Smooth muscle cell (in vitro differentiated cells): ENCODE measurements around the gene RAPSN. TPM values are rescaled to one million over a fixed set of nuclear protein-coding genes. Genes with fewer than 3 reads are reported as not detected.

Experiments
- DNase-seq: peaks from one replicate; lab custom pipeline; 2025; ENCODE audit not compliant: unreplicated experiment; lab: John Stamatoyannopoulos, UW
- H2AFZ ChIP-seq: fragments of 200-600 bp; sonication (generic); 2 replicates; pipeline ENCODE4 v1.6.0; 2016; ENCODE audit warnings: antibody characterized with exemption, low read depth, mild to moderate bottlenecking
- H3F3A ChIP-seq: fragments of 200-600 bp; sonication (generic); 2 replicates; pipeline ENCODE4 v1.6.0; 2017; ENCODE audit warnings: antibody characterized with exemption, low read depth
- H3K27ac ChIP-seq: fragments of 200-600 bp; sonication (generic); 2 replicates; pipeline ENCODE4 v1.5.1; 2016; ENCODE audit warnings: low read depth, mild to moderate bottlenecking
- H3K27me3 ChIP-seq: fragments of 200-600 bp; sonication (generic); 2 replicates; pipeline ENCODE4 v1.6.1; 2016; ENCODE audit warnings: low read depth, mild to moderate bottlenecking
- H3K36me3 ChIP-seq: fragments of 200-600 bp; sonication (generic); 2 replicates; pipeline ENCODE4 v1.5.1; 2016; ENCODE audit warnings: low read depth
- H3K4me1 ChIP-seq: fragments of 200-600 bp; sonication (generic); 2 replicates; pipeline ENCODE4 v1.5.1; 2016; ENCODE audit warnings: low read depth
- H3K4me2 ChIP-seq: fragments of 200-600 bp; sonication (generic); 2 replicates; pipeline ENCODE4 v1.6.0; 2016; ENCODE audit warnings: mild to moderate bottlenecking
- H3K4me3 ChIP-seq: fragments of 200-600 bp; sonication (generic); 2 replicates; pipeline ENCODE4 v1.5.1; 2016; ENCODE audit warnings: mild to moderate bottlenecking
- H3K79me2 ChIP-seq: fragments of 200-600 bp; sonication (generic); 2 replicates; pipeline ENCODE4 v1.6.0; 2016; ENCODE audit warnings: low read depth, mild to moderate bottlenecking
- H3K9ac ChIP-seq: fragments of 200-600 bp; sonication (generic); 2 replicates; pipeline ENCODE4 v1.6.0; 2016; ENCODE audit warnings: low read depth
- H3K9me3 ChIP-seq: fragments of 200-600 bp; sonication (generic); replicated peaks from 2 replicates; pipeline ENCODE4 v1.5.1; 2016; ENCODE audit warnings: low read depth
- H4K20me1 ChIP-seq: fragments of 200-600 bp; sonication (generic); 2 replicates; pipeline ENCODE4 v1.6.0; 2016; ENCODE audit warnings: low read depth
- WGBS: methylation state at CpG from one replicate; pipeline ENCODE4 v1.1.7; 2016; ENCODE audit warnings: low lambda C conversion rate; 5-methylcytosine and 5-hydroxymethylcytosine counted together
- polyA plus RNA-seq: library from polyadenylated mRNA; unstranded; fragments of >200 nt; fragmentation: Nextera tagmentation; extraction: Ambion mirVana; gene quantifications from 2 replicates; pipeline ENCODE4 v1.2.1, GENCODE V29; 2016
- total RNA-seq: library from RNA; depleted of rRNA; stranded (reverse); fragments of >200 nt; gene quantifications from 2 replicates; pipeline ENCODE4 v1.2.3, GENCODE V29; 2014
- TF ChIP-seq, protein P1 (sequence below): fragments of 200-600 bp; sonication (generic); IDR thresholded peaks from 2 replicates; pipeline ENCODE4 v1.5.1; 2017; ENCODE audit warnings: borderline replicate concordance, mild to moderate bottlenecking, antibody characterized with exemption; ENCODE audit not compliant: insufficient read depth, poor library complexity, severe bottlenecking

The RAPSN gene
- total and polyA plus RNA-seq, 2 experiments from 2014 or later: 0.41 TPM; not detected in 1

DNA sequence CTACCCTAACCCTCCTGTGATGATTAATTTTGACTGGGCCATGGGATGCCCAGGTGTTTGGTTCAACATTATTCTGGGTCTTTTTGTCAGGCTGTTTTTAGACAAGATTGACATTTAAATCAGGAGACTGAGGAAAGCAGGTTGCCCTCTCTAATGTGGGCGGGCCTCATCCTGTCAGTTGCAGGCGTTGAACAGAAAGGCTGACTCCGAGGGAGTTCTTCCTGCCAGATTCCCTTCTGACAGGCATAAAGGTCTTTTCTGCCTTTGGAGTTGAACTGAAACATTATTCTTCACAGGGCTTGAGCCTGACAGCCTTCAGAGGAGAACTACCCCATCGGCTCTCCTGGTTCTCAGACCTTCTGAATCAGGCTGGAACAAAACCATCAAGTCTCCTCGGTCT lies 18.4 kb downstream of the RAPSN start:
- TF ChIP-seq, protein P1, sequence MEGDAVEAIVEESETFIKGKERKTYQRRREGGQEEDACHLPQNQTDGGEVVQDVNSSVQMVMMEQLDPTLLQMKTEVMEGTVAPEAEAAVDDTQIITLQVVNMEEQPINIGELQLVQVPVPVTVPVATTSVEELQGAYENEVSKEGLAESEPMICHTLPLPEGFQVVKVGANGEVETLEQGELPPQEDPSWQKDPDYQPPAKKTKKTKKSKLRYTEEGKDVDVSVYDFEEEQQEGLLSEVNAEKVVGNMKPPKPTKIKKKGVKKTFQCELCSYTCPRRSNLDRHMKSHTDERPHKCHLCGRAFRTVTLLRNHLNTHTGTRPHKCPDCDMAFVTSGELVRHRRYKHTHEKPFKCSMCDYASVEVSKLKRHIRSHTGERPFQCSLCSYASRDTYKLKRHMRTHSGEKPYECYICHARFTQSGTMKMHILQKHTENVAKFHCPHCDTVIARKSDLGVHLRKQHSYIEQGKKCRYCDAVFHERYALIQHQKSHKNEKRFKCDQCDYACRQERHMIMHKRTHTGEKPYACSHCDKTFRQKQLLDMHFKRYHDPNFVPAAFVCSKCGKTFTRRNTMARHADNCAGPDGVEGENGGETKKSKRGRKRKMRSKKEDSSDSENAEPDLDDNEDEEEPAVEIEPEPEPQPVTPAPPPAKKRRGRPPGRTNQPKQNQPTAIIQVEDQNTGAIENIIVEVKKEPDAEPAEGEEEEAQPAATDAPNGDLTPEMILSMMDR: no peak
- no peaks in the 10 kb centered on the region for H4K20me1 ChIP-seq
- H3K36me3 ChIP-seq: no peaks in the 10 kb centered on the region
- H3K9me3 ChIP-seq: no peaks in the 10 kb centered on the region
- no peaks in the 10 kb centered on the region for H3F3A ChIP-seq
- no peak overlapping the region for H3K4me3 ChIP-seq
- WGBS: 82% methylated on average over 5 of the region's 5 CpGs
- H2AFZ ChIP-seq: no peak overlapping the region
- no peak overlapping the region for H3K4me2 ChIP-seq
- H3K27ac ChIP-seq: no peak overlapping the region
- no peak for DNase-seq
- H3K79me2 ChIP-seq: peaks cover 6% of the 10 kb centered on the region
- H3K27me3 ChIP-seq: no peaks in the 10 kb centered on the region
- H3K4me1 ChIP-seq: no peaks in the 10 kb centered on the region
- H3K9ac ChIP-seq: no peak overlapping the region

DNA sequence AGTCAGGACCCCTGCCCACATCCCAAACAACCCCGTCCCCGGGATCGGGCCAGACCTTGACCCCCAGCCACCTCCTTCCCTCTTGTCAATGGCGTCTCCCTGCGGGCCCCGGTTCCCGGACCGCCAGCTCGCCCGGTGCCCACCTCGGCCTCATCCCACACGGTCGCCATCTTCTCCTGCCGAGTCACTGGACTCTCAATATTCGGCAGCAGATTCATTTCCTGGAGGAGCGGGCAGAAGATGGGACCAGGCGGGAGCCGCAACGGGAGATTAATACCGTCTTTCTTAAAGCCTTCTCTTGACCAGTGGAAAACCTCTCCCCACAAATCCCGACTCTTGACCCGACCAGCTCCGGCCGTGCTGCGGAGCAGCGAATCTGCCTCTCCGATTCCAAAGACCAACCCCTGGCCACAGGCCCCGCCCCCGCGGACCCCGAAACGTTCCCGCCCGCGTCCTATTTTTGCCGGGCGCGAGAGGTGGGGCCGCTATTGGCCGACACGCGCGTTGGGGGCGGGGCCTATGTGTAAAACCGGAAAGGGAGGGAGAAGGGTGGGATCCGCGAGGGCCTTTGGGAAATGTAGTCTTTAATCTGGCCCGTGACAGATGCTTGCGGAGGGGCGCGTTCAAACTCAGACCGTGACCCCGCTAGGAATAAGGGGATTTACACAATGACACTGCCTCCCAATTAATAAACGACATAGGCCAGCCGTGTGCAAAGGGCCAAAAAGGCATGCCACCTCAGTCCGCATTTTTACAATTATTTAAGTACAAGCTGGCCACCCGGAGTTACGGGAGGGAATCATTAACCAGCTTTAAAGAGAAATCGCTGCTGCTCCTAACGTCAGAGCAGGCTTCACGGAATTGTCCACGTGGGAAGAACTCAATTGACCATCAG lies 22.6 kb downstream of the RAPSN start, which contains the start of gene PSMC3:
Gene PSMC3 (minus strand): TSS at position 378 of the 895 bp plus-strand sequence. CDS start 160 bp downstream, at position 218.
- peak; percentile 95 for DNase-seq

DNA sequence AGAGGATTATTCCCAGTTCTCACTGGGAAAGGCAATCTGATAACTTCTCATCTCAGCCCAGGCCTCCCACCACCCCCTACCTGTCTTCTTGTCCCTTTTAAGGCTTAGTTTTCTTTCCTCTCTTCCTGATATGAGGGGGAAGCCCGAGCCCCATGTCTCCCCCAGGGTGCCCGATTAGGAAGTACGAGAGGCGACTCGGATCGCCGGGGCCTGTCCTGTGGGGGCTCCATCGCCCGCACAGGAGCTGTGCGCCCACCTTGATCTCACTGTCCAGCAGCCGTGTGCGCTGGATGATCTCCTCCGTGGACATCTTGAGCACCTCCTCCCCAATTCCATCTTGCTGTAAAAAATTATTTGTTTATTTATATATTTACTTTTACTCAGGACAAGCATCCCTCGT lies 23.3 kb downstream of the RAPSN start:
- Histone ChIP-seq H3F3A (no peaks in the 10 kb centered on the region), H3K4me1 (peaks cover 6% of the 10 kb centered on the region), H3K27me3 (no peaks in the 10 kb centered on the region), H3K9me3 (no peaks in the 10 kb centered on the region), H3K36me3 (no peaks in the 10 kb centered on the region), H3K9ac (peak overlapping the region; percentile 96), H4K20me1 (no peaks in the 10 kb centered on the region), H3K79me2 (peaks cover 16% of the 10 kb centered on the region), H3K4me3 (peak overlapping the region; percentile 99), H3K4me2 (peak overlapping the region; percentile 100), H2AFZ (peak overlapping the region; percentile 82), H3K27ac (peak overlapping the region; percentile 85)
- WGBS: 3% methylated on average over 14 of the region's 14 CpGs
- DNase-seq: no peak
- TF ChIP-seq, protein P1: no peak

More for the DNA sequence above, 22.6 kb downstream of the RAPSN start, which contains the start of gene PSMC3:
- Histone ChIP-seq H3K36me3 (no peaks in the 10 kb centered on the region), H3K27me3 (no peaks in the 10 kb centered on the region), H3K4me3 (peak within 1 kb of the TSS; percentile 99), H3K4me2 (peak within 1 kb of the TSS; percentile 100), H3K4me1 (peaks cover 6% of the 10 kb centered on the region), H3K27ac (peak within 1 kb of the TSS; percentile 85), H3K9ac (peak within 1 kb of the TSS; percentile 96), H3K79me2 (peaks cover 16% of the 10 kb centered on the region), H3F3A (no peaks in the 10 kb centered on the region), H4K20me1 (no peaks in the 10 kb centered on the region), H2AFZ (peak within 1 kb of the TSS; percentile 82), H3K9me3 (no peaks in the 10 kb centered on the region)
- 2% methylated on average over 59 of the region's 62 CpGs for WGBS
- TF ChIP-seq, protein P1: no peak
